ENCODE results near the gene IGIP.

IGIP gene

DNA sequence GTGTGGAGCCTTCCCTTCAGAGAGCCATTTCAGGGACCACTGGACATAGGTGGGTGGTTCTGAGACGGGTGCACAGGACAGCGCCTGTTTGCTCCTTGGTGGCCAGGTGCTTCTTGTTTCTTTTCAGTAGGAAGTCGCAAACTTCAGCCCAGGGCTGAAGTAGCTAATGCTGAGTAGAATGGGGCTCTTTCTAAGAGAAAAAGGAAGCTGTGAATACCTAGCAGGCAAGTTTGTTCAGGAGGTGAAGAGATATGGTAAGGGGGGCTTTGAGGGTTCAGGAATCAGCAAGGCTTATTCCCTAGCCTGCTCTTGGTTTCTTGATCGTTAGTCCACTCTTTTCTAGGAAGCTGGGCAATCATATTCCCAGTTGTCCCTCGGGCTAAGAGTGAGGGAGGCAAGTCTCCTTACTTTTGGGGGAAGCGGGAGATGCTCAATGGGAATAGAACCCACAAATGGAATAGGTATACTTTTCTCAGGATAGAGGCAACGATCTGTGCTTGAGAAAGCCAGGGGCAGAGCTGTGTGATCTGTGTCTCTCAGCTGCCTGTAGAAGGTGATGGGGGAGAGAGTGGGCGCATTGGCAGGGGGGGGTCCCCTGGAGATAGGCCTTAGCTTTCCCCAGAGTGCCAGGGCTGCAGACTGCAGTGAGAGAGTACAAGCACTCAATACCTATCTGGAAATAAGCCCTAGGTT is 13.7 kb upstream of the IGIP start:
- DNase-seq: no peak

DNA sequence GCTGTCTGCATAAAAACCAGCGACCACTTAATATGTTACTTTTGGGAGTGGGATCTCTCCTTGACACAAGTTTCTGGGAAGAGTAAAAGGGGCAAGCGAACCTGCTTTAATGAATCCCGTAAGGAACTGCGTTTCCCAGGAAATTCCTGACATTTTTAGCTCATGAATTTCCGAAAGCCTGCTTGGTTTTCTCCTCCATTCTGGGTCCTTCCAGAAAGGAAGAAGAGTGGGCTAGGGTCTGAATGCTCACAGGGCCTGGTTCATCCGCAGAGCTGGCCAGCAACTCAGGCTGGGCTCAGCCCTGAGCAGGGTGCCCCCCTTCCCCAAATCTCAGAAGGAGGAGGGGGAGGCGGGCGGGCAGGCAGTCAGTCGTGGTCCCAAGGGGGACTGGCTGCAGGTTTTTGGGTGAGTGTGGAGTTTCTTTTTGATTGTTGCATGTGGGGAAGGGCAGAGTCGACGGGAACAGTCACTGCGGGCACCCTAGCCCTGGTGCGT is 13.0 kb upstream of the IGIP start:
- no peak for DNase-seq

DNA sequence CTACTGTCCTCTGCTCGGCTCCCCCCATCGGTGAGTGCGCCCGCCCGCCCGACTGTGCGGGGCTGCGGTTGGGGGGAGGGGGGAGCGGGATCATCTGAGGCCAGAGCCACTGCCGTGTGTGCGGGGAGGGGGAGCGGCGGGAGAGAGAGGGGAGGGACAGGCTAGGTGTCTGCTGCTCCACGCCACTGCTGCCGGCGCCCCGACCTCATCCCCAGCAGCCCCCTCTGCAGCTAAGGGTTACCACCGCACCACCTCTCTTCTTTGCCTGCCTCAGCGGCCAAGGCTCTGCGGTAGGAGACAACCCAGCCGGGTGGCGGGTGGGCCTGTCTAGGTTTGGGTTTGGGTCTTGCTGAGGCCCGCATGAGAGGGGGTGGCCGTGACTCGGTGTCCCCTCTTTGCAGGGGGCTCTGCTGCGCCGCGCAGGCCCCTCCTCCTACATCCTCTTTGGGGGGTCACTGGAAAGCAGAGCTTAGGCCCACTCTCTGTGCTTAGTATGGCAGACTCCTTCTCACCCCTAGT is 12.5 kb upstream of the IGIP start:
- no peak for DNase-seq

DNA sequence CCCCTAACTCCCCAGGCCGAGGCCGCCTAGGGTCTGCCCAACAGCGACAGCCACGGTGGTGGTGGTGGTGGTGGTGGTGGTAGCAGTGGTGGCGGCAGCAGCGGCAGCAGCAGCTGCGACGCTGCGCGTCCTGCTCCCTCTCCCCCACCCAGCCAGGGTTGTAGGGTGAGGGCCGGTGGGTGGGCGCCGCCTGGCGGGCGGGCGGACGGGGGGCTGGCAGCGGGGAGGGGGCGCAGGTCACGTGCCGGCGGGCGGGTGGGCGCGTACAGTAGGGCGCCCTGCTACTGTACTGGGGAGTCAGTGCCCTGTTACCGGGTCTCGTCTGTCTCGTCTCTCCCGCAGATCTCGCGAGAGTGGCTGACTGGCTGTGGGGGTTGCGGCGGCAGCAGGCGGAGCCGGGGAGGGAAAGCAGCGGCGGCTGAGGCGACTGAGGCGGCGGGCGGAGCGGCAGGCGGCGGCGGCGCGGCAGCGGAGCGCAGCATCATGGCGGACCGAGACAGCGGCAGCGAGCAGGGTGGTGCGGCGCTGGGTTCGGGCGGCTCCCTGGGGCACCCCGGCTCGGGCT is 12.0 kb upstream of the IGIP start, which contains the start of gene PURA:
Gene PURA, plus strand, starts transcription at position 411 of the 565 bp plus-strand sequence. Its CDS starts 73 bp downstream, at position 484.
- peak; percentile 71 to 85 for DNase-seq

DNA sequence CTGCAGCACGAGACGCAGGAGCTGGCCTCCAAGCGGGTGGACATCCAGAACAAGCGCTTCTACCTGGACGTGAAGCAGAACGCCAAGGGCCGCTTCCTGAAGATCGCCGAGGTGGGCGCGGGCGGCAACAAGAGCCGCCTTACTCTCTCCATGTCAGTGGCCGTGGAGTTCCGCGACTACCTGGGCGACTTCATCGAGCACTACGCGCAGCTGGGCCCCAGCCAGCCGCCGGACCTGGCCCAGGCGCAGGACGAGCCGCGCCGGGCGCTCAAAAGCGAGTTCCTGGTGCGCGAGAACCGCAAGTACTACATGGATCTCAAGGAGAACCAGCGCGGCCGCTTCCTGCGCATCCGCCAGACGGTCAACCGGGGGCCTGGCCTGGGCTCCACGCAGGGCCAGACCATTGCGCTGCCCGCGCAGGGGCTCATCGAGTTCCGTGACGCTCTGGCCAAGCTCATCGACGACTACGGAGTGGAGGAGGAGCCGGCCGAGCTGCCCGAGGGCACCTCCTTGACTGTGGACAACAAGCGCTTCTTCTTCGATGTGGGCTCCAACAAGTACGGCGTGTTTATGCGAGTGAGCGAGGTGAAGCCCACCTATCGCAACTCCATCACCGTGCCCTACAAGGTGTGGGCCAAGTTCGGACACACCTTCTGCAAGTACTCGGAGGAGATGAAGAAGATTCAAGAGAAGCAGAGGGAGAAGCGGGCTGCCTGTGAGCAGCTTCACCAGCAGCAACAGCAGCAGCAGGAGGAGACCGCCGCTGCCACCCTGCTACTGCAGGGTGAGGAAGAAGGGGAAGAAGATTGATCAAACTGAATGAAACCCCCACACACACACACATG is 11.2 kb upstream of the IGIP start:
- DNase-seq: peak in 1 of 2 donors; percentile 65

DNA sequence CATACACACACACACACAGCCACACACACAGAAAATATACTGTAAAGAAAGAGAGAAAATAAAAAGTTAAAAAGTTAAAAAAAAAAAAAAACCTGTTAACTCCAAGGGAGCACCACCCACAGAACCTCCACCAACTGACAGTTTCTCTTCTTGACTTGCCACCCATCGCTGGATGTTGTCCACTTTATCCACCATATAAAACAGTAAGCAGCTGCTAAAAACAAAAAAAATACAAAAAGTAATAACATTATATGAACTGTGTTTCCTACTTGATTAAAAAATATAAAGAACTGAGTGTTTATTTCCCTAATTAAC is 10.6 kb upstream of the IGIP start:
- no peak for DNase-seq

DNA sequence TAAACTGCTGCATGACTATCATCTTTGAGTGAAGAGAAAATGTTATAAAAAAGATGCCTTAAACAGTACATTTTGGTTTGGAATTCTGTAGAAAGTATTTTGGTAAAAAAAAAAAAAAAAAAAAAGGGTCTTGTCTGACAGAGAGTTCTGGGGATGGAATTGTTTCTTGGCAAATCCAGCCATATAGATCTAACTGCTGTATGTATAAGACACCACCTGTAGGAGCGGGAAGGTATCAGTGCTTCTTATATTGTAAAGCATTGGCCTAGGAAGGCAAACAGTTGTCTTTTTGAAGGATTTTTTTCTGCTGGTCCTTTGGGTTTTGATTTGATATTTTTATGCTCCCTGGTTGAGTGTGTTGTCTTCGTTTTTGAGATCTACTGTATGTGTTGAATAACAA is 9.0 kb upstream of the IGIP start:
- DNase-seq: no peak

DNA sequence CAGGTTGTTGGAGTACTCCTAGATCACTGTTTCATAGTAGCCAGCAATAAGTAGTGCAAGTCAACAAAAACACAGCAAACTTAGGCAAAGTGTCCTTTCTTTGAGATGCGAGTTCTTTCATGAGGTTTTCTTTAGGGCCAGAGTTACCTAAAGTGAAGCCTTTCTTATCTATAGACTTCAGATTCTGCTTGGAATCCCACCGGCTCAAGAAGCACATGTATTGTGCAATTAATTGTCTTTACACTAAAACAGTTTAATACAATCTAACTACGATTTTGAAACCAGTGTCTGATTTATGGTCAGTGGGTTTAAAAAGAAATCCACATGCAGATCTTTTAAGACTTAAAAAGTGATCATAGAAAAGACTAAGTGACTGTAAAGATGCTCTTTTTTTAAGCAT is 8.2 kb upstream of the IGIP start:
- DNase-seq: no peak

DNA sequence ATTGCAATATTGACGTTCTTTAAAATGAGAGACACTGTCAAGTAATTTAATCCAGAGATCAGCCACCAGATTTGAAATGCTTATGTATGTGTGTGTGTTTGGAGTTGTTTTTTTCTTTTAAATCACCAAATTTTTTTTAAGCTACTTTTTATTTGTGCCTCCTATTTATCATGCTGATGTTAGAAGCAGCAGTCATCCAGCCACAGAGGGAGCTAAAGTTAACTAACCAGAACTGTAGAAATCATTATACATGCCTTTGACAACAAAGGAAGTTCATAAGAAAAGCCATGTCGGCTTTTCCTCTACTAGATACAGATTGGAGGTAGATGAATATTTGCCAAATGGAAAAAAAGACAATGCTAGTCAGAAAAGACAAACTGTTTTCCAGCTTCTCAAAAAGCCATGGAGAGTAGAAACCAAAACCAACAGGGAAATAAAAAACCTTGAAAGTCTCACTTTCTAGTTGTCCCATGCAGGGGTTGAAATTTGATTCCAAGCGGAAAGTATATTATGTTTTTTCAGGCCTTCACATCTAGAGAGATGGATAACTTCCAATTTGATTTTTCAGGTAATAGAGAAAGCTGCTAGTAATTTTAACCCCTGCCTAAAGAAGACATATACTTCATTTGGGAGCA is 7.3 kb upstream of the IGIP start:
- no peak for DNase-seq

DNA sequence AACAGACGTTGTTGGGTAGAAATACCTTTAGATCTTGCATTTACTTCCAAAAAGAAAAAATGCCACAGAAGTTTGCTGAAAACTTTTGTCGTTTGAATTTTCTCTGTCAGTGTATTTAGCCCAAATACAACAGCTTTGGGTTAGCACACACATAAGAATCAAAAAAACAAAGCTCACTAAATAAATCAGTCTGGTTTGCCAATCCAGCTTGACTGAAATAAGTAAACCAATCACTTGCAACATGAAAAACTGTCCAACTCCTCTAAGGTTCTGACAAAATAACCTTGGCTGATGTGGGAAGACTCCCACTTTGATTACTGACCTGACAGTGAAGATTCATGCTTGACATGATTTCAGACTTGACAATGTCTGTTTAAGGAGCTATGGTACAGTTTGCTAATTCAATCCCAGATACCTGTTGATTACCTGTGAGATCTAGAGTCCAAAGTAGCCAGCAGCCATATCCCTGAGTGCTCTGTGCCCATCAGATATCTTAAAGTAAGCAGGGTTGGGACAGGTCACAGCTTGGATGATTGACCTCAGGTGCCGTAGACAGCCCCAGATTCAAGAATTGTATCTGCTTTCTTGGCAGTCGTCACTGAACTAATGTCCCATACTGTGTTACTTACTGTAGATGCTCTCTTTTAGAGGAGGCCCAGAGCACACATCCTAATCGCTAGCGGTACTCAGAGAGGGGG is 727 bp downstream of the IGIP start:
- DNase-seq: no peak

DNA sequence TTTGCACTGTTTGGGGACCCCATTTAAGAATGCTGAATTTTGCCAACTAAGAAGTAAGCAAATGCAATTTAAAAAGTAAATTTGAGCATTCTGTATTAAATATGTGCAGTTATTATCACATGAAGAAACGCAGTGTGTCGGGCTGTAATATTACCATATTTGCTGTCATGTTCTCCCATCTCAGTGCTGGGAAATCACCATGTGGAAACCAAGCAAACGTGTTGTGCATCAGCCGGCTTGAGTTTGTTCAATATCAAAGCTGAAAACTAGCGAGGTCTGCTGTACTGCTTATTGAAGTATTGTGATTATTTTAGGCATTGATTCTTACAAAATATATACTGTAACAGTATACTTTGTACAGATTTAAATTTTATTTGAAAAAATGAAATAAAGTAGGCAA is 2.6 kb downstream of the IGIP start:
- no peak for DNase-seq

DNA sequence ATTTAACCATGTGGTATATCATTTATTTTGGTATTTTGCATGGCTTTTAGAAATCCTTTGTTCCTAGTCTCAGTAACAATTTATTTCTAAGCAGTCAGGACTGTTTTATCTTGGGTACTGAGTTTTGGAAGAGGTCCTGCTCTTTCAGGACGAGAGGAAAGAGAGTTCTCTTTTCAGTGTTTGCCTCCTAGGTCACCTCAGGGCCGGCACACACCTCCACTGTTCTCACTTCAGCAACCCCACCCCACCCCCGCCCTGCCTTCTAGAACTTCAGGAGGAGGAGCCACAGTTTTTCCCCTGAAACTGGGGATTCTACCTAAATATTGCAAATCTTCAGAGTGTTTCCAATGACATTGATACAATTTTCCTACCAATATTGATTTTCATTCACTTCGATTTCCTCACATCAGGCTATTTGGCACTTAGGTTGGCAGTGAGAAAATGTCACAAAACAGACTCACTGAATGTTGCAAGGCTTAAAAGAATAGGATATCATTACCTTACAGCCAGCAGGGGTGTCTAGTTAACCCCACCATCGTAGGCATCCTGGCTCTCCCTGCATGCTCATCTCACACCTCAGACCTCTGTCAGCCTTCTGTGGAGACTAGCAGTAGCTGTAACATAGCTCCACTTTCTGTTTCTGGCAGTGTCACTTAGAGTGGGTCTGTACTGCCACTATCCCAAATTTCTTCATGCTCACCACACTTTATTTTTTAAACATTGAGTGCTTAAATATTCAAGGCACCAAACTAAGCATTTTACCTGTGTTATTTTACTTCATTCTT is 5.4 kb downstream of the IGIP start:
- no peak for DNase-seq

DNA sequence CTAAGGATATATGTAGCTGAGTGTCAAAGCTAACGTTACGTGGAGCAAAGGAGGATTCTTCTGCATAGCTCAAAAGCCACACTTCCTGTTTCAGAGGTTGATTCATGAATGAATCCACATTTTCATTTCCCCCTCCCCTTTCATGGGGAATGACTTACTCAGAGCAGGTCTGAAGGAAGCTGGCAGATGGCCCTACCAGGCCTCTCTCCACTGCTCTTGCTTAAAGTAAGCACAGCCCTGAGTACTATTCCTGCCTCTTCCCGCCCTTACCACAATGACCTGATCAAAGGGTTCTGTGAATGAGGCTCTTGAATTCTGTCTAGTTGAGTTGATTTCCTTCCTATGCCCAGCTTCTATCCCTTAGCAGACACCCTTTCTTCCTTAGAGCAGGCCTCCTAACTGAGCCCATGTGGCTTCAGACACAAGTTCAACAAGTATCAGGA is 6.3 kb downstream of the IGIP start:
- DNase-seq: no peak

DNA sequence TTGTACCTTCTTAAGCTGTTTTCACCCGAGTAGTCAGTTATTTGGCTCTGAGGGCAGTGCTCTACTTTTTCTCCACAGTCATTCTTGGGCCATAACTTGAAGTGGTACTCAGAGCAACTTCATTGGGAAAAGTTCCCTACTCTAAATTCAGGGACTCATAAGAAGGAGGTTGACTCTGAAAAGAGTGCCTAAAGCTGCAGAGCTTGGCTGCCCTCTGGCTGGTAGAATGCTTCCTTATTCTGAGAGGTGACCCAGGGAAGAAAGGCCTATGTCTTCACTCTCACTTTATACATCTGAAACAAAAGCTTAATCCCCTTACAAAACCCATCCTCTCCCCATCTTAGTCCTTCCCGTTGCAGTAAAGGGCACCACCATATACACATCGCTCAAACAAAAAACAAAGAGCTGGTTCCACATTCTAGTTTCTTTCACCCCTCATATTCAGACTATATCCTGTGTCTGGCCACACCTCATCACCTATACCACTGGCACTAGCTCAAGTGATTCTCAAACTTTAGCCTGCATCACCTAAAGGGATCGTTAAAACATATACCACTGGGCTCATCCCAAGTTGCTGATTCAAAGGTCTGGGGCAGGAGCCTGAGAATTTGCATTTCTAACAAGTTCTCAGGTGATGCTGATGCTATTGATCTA is 7.9 kb downstream of the IGIP start:
- DNase-seq: no peak

DNA sequence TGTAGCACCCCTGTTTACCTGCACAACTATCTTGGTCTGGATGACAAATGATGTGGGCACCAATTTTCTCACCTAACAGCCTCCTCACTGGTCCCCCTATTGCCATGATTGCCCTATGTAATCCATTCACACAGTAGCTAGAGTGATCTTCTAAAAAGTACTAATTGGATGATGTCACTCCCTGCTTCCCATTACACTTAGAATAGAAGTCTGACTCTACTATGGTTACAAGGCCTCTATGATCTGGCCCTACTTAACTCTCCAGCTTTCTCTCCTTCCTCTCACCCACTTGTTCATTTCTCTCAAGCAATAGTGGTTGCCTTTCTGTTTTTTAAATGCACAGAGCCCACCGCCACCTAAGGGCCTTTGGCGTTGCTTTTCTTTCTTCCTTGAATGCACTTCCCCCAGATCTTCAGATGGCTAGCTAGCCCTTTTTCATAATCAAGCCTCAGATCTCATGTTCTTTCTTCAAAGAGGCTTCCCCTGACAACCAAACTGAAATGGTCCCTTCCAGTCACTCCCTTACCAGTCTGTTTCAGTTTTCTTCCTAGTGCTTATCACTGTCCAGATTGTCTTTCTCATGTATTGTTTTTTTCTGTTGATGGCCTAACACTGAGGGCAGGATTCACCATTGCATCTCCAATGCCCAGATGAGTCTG is 8.7 kb downstream of the IGIP start:
- DNase-seq: no peak

DNA sequence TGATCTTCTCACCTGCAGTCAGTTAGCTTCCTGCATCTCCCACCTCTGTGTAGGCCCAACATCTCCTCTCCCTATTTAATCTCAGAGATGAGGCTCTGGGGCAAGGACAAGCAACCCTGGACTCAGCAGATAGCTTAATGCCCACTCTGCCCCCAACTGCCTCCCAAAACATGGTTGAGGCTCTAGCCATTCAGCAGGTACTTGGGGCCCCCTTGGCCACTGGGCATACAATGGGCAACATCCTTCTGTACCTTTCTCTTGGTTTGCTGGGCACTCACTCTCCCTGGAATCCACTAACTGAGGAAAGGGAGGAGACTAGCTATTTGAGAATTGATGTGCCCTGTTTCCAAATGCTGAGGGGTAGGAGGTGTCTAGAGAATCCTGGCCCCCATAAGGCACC is 9.4 kb downstream of the IGIP start:
- no peak for DNase-seq

DNA sequence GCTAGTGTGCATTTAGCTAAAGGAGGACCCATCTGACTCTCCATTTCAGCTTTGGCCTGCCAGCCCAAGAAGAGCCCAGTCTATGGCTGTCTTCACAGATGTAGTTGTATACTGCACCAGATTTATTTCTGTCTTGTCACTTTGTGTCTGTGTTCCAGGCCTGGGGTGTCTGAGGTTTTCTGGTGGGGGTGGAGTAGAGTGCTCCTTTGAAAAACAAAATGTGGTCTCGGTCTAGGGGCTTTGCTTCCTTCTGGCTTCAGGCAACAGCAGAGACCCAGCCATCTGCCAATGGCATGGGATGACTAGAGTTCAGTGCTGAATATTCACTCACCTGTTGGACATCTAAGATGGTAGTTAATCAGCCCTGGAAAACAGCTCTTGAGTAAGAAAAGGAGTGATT is 10.9 kb downstream of the IGIP start:
- no peak for DNase-seq

DNA sequence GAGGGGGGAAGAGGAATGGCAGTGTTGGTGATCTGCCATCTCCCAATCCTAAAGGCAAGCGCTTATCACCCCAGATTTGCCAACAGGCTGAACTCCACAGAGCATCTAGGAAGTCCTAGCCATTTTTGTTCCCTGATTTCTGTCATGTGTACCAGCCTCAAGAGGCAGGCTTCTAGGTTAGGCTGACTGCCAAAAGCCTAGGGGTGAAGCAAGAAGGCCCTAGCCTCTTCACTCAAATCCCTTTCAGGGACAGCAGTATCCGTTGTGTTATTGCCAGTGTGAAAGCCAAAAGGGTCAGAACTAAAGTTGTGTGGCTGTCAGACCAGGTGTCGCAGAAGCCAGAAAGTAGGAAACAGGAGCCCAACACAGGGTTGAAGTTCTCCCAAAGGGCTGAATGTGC is 14.7 kb downstream of the IGIP start:
- no peak for DNase-seq

DNA sequence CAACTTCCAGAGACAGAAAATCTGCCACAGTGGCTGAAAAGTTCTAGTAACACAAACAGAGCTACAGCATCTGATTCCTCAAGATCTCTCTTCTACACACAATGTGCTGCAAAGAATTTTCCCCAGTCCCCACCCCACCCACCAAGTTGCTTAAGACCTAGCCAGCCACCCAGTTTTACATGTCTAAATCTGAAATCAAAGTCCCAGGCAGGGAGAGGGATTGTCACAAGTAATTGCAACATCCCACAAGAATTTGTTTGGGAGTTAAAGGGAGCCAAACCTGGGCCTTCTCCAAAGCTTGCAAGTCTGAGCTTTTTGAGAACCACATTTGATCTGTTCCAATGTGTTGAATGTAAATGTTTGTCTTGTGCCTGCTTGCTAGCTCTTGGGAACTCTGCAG is 15.5 kb downstream of the IGIP start:
- no peak for DNase-seq

DNA sequence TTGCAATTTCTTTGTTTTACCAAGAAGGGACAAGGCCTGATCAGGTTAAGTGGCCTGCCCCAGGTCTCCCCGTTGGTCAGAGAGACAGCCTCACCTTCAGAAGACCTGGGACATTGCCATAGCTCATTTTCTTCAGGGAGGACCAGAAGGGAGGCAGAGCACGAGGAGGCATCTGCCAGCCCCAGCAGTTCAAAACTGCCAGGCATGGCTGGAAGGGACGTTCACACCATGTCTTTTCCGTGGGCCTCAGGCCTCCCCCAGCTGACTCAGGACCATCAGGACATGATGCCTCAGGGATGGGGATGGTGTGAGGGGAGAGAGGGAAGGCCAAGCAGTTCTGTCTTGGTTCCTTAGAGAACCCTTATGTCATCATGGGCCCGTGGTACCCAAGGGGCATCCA is 16.5 kb downstream of the IGIP start:
- DNase-seq: no peak

DNA sequence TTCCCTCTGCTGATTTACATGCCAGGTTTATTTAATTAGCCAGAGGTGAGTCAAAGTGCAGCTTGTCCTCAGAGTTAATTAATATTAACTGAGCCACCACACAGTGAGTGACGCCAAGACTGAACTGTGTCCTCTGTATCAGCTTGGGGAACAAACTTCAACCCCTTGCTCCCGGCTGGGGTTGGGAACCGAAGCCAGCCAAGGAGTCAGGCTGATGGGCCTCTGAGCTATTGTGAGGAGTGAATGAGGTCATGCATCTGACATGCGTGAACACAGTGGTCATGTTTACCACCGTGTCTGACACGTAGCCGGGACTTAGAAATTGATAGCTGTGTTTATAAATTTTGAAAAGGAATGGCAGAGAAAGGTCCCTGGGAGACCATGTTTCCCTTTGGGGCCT is 17.1 kb downstream of the IGIP start:
- DNase-seq: no peak

Measured in hippocampal formation (tissue), 2 donors.